ENCODE results near the gene AMACR.
"Not testable (repeated sequence)": the region's sequence is repeated elsewhere in the genome, so short reads cannot be mapped to it uniquely, and the experiment has no call there.

DNA sequence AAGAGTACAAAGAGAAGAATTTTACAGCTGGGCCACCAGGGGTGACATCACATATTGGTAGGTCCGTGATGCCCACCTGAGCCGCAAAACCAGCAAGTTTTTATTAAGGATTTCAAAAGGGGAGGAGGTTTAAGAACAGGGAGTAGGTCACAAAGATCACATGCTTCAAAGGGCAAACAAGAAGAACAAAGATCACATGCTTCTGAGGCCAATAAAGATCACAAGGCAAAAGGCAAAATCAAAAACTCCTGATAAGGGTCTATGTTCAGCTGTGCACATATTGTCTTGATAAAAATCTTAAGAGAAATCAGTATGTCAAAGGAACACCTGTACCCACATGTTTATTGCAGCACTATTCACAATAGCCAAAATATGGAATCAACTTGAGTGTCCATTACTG, 2.3 kb upstream of the AMACR start:
- TF ChIP-seq MYC (IDR thresholded peaks at IDR 0.05; ENCODE audit: low read depth, low read length); POLR2AphosphoS5 (IDR thresholded peaks at IDR 0.05; ENCODE audit: insufficient read depth, low read depth, low read length); JUN (IDR thresholded peaks at IDR 0.05; ENCODE audit: borderline replicate concordance, insufficient read depth, insufficient read length, low read depth); MAX (IDR thresholded peaks at IDR 0.05; ENCODE audit: insufficient read depth, insufficient read length); FOS (IDR thresholded peaks at IDR 0.05; ENCODE audit: borderline replicate concordance, insufficient read depth, low read length); EZH2 (IDR thresholded peaks at IDR 0.05; ENCODE audit: borderline replicate concordance, low read depth, low read length, severe bottlenecking): not testable (repeated sequence)
- TF ChIP-seq, protein P1, sequence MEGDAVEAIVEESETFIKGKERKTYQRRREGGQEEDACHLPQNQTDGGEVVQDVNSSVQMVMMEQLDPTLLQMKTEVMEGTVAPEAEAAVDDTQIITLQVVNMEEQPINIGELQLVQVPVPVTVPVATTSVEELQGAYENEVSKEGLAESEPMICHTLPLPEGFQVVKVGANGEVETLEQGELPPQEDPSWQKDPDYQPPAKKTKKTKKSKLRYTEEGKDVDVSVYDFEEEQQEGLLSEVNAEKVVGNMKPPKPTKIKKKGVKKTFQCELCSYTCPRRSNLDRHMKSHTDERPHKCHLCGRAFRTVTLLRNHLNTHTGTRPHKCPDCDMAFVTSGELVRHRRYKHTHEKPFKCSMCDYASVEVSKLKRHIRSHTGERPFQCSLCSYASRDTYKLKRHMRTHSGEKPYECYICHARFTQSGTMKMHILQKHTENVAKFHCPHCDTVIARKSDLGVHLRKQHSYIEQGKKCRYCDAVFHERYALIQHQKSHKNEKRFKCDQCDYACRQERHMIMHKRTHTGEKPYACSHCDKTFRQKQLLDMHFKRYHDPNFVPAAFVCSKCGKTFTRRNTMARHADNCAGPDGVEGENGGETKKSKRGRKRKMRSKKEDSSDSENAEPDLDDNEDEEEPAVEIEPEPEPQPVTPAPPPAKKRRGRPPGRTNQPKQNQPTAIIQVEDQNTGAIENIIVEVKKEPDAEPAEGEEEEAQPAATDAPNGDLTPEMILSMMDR (IDR thresholded peaks at IDR 0.05; ENCODE audit: extremely low read depth in 1 of 2, insufficient read depth in 1 of 2, low read depth in 1 of 2, low read length in 2 of 2): not testable (repeated sequence)
